HepG2 (cell line): ENCODE data around the gene PLEKHG2. TPM values are rescaled to one million over a fixed set of nuclear protein-coding genes. Genes with fewer than 3 reads are reported as not detected.
A peak's percentile ranks its signal among the peaks of the same experiment; 100 is the strongest.

ENCODE experiments used
- BCL6 ChIP-seq: IDR thresholded peaks from 2 replicates; pipeline ENCODE4 v1.6.1; 2016; ENCODE audit warnings: missing genetic modification reagents, missing compliant biosample characterization
- BHLHE40 ChIP-seq: IDR thresholded peaks from 2 replicates; pipeline ENCODE4 v1.6.1; 2011; ENCODE audit warnings: low read length, improper control_type of control experiment
- HOXA3 ChIP-seq: sonication (generic); formaldehyde crosslinking; IDR thresholded peaks from 2 replicates; pipeline ENCODE4 v1.5.0; 2020; ENCODE audit warnings: missing genetic modification reagents
- MED8 ChIP-seq: sonication (generic); formaldehyde crosslinking; IDR thresholded peaks from 2 replicates; pipeline ENCODE4 v1.8.1; 2023; ENCODE audit warnings: mild to moderate bottlenecking, missing genetic modification reagents; ENCODE audit not compliant: insufficient replicate concordance
- MYNN ChIP-seq: sonication (generic); formaldehyde crosslinking; IDR thresholded peaks from 2 replicates; pipeline ENCODE4 v1.4.0; 2020; ENCODE audit warnings: mild to moderate bottlenecking, low read depth, missing genetic modification reagents
- PHF8 ChIP-seq: sonication (generic); formaldehyde crosslinking; IDR thresholded peaks from 2 replicates; pipeline ENCODE4 v1.5.0; 2020; ENCODE audit warnings: missing genetic modification reagents
- PRMT3 ChIP-seq: sonication (generic); formaldehyde crosslinking; IDR thresholded peaks from 2 replicates; pipeline ENCODE4 v1.8.1; 2022; ENCODE audit warnings: low read depth, mild to moderate bottlenecking, moderate library complexity, missing genetic modification reagents, borderline replicate concordance
- SMC3 ChIP-seq: IDR thresholded peaks from 2 replicates; pipeline ENCODE4 v1.6.1; 2011; ENCODE audit warnings: low read length, improper control_type of control experiment
- TARDBP ChIP-seq: sonication (generic); formaldehyde crosslinking; IDR thresholded peaks from 2 replicates; pipeline ENCODE4 v1.8.0; 2022; ENCODE audit warnings: mild to moderate bottlenecking, missing genetic modification reagents
- TBX3 ChIP-seq: fragments of 450-650 bp; IDR thresholded peaks from 2 replicates; pipeline ENCODE4 v1.6.1; 2017; ENCODE audit warnings: antibody characterized with exemption, mild to moderate bottlenecking, inconsistent platforms, borderline replicate concordance
- TOPORS ChIP-seq: sonication (generic); formaldehyde crosslinking; IDR thresholded peaks from 2 replicates; pipeline ENCODE4 v1.8.0; 2023; ENCODE audit warnings: mild to moderate bottlenecking, missing genetic modification reagents
- YEATS4 ChIP-seq: sonication (generic); formaldehyde crosslinking; IDR thresholded peaks from 2 replicates; pipeline ENCODE4 v1.4.0; 2020; ENCODE audit warnings: missing genetic modification reagents, borderline replicate concordance
- ZNF260 ChIP-seq: sonication (generic); formaldehyde crosslinking; IDR thresholded peaks from 2 replicates; pipeline ENCODE4 v1.4.0; 2020; ENCODE audit warnings: missing genetic modification reagents, low read depth, mild to moderate bottlenecking, borderline replicate concordance
- polyA plus RNA-seq, 8 experiments: library from polyadenylated mRNA; depleted of rRNA in 3 of 8; stranded (reverse) in 7 of 8; unstranded in 1 of 8; fragments of >200 nt; fragmentation: Illumina TruSeq in 4 of 8; extraction: Trizol in 4 of 8; gene quantifications; 2 replicates each; pipeline versions ENCODE4 v1.2.1 to v1.2.3, GENCODE V29; 2011 to 2016; ENCODE audit warnings: low read depth in 4 of 8, missing spikeins in 1 of 8, mixed read lengths in 1 of 8; ENCODE audit not compliant: insufficient read depth in 1 of 8
- total RNA-seq, 5 experiments: library from RNA; depleted of rRNA; stranded (reverse); fragments of >200 nt; fragmentation: Illumina TruSeq; extraction: Trizol; gene quantifications; 2 replicates each; pipeline ENCODE4 v1.2.3, GENCODE V29; 2016; ENCODE audit warnings: low read depth in 1 of 5
- TF ChIP-seq, protein P1 (sequence below): sonication (generic); formaldehyde crosslinking; IDR thresholded peaks from 2 replicates; pipeline ENCODE4 v1.4.0; 2020; ENCODE audit warnings: missing genetic modification reagents
- TF ChIP-seq, protein P2 (sequence below): sonication (generic); formaldehyde crosslinking; IDR thresholded peaks from 2 replicates; pipeline ENCODE4; 2020; ENCODE audit warnings: missing genetic modification reagents, mild to moderate bottlenecking, borderline replicate concordance

Gene PLEKHG2
- total and polyA plus RNA-seq, 2 of the 13 experiments (the other 11 are each of a cell fraction or from before 2014, with no cell fraction given) = 3.6 to 6.8 TPM

DNA sequence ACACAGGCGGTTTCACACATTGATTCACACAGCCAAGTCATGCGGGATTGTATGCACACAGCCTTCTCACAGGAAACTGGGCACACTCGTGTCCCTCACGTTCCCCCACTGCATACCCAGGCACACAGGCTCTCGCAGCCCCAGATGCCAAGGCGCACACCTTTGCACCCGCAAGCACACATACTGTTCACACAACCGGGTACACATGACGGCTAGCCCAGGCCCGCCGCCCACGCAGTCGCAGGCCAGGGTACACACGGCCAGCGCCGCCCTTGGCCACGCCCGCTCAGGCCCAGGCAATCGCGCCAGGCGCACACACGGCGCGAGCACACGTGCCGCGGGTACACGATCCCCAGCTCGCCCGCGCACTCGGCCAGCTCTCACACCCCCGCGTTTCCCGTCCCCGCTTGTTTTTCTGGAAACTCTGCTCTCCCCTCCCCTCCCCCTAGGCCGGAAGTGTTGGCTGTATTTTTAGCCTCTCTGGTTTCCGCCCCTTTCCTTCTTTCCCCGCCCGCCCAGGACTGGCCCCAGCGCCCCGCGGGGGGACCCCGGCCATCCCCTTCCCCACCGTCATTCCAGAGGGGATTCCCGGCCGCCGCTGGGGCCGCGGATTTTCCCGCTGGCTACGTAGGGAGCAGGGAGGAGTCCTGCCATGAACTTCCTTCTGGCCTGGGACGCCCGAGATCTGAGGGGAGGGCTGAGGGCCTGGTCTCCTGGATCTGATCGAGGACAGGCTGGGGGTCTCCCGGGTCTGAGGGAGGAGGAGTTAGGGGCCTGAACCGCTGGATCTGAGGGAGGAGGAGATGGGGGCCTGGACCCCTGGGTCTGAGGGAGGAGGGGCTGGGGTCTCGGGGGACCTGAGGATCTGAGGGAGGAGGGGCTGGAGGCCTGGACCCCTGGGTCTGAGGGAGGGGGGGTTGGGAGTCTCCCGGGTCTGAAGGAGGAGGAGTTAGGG is 9.8 kb upstream of the PLEKHG2 start (continued):
- TF ChIP-seq TBX3 (peak; percentile 7; the same call in 1 of the 2 replicates), PRMT3 (CRISPR knock-in tag) (no peak), PHF8 (CRISPR knock-in tag) (no peak), YEATS4 (CRISPR knock-in tag) (0 out of 2 replicates have a peak, but pooled peaks have one; percentile 30), MYNN (CRISPR knock-in tag) (no peak), MED8 (CRISPR knock-in tag) (no peak), SMC3 (no peak), HOXA3 (CRISPR knock-in tag) (peak; percentile 73), TARDBP (no peak), BHLHE40 (0 out of 2 replicates have a peak, but pooled peaks have one; percentile 19), BCL6 (CRISPR knock-in tag) (no peak), ZNF260 (no peak), TOPORS (CRISPR knock-in tag) (no peak)
- TF ChIP-seq, protein P1, sequence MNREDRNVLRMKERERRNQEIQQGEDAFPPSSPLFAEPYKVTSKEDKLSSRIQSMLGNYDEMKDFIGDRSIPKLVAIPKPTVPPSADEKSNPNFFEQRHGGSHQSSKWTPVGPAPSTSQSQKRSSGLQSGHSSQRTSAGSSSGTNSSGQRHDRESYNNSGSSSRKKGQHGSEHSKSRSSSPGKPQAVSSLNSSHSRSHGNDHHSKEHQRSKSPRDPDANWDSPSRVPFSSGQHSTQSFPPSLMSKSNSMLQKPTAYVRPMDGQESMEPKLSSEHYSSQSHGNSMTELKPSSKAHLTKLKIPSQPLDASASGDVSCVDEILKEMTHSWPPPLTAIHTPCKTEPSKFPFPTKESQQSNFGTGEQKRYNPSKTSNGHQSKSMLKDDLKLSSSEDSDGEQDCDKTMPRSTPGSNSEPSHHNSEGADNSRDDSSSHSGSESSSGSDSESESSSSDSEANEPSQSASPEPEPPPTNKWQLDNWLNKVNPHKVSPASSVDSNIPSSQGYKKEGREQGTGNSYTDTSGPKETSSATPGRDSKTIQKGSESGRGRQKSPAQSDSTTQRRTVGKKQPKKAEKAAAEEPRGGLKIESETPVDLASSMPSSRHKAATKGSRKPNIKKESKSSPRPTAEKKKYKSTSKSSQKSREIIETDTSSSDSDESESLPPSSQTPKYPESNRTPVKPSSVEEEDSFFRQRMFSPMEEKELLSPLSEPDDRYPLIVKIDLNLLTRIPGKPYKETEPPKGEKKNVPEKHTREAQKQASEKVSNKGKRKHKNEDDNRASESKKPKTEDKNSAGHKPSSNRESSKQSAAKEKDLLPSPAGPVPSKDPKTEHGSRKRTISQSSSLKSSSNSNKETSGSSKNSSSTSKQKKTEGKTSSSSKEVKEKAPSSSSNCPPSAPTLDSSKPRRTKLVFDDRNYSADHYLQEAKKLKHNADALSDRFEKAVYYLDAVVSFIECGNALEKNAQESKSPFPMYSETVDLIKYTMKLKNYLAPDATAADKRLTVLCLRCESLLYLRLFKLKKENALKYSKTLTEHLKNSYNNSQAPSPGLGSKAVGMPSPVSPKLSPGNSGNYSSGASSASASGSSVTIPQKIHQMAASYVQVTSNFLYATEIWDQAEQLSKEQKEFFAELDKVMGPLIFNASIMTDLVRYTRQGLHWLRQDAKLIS = no peak
- TF ChIP-seq, protein P2, sequence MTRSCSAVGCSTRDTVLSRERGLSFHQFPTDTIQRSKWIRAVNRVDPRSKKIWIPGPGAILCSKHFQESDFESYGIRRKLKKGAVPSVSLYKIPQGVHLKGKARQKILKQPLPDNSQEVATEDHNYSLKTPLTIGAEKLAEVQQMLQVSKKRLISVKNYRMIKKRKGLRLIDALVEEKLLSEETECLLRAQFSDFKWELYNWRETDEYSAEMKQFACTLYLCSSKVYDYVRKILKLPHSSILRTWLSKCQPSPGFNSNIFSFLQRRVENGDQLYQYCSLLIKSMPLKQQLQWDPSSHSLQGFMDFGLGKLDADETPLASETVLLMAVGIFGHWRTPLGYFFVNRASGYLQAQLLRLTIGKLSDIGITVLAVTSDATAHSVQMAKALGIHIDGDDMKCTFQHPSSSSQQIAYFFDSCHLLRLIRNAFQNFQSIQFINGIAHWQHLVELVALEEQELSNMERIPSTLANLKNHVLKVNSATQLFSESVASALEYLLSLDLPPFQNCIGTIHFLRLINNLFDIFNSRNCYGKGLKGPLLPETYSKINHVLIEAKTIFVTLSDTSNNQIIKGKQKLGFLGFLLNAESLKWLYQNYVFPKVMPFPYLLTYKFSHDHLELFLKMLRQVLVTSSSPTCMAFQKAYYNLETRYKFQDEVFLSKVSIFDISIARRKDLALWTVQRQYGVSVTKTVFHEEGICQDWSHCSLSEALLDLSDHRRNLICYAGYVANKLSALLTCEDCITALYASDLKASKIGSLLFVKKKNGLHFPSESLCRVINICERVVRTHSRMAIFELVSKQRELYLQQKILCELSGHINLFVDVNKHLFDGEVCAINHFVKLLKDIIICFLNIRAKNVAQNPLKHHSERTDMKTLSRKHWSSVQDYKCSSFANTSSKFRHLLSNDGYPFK (CRISPR knock-in tag) = no peak
